ENCODE results near the gene TIMM10.
A peak's percentile ranks its signal among the peaks of the same experiment; 100 is the strongest.

Gene TIMM10

GRCh38 chr11:57530596-57531507 is at the start of gene TIMM10:
Gene TIMM10 (minus strand): TSS chr11:57530754. CDS start chr11:57530189, 565 bp downstream.
- peak; percentile 92 for DNase-seq

GRCh38 chr11:57574061-57574460 is 43.5 kb upstream of the TIMM10 start:
- no peak for DNase-seq

GRCh38 chr11:57571606-57572005 is 41.1 kb upstream of the TIMM10 start:
- DNase-seq = no peak

GRCh38 chr11:57568330-57568766 is 37.8 kb upstream of the TIMM10 start:
- peak; percentile 97 for DNase-seq

- peak; percentile 88 for DNase-seq
Observed at GRCh38 chr11:57567515-57568329, 37.2 kb upstream of the TIMM10 start, which contains the start of gene UBE2L6. Gene UBE2L6 (minus strand): TSS chr11:57567672. CDS start chr11:57567611, 61 bp downstream.

GRCh38 chr11:57566905-57567514 is 36.5 kb upstream of the TIMM10 start:
- DNase-seq = no peak

GRCh38 chr11:57566005-57566904 is 35.7 kb upstream of the TIMM10 start:
- peak; percentile 76 for DNase-seq

GRCh38 chr11:57562596-57562995 is 32.0 kb upstream of the TIMM10 start:
- no peak for DNase-seq

- DNase-seq = no peak
Observed at GRCh38 chr11:57560146-57560545, 29.6 kb upstream of the TIMM10 start.

GRCh38 chr11:57556041-57556440 is 25.5 kb upstream of the TIMM10 start:
- no peak for DNase-seq

GRCh38 chr11:57555393-57555792 is 24.8 kb upstream of the TIMM10 start:
- DNase-seq = no peak

GRCh38 chr11:57552479-57552878 is 21.9 kb upstream of the TIMM10 start:
- DNase-seq = no peak

GRCh38 chr11:57551941-57552340 is 21.4 kb upstream of the TIMM10 start:
- DNase-seq = no peak

- DNase-seq = no peak
Observed at GRCh38 chr11:57549983-57550382, 19.4 kb upstream of the TIMM10 start.

GRCh38 chr11:57547854-57548377 is 17.4 kb upstream of the TIMM10 start:
- DNase-seq = no peak

GRCh38 chr11:57546869-57547475 is 16.4 kb upstream of the TIMM10 start:
- DNase-seq = no peak

- no peak for DNase-seq
Observed at GRCh38 chr11:57546451-57546850, 15.9 kb upstream of the TIMM10 start.

- DNase-seq = no peak
Observed at GRCh38 chr11:57545883-57546282, 15.3 kb upstream of the TIMM10 start.

GRCh38 chr11:57544566-57544965 is 14.0 kb upstream of the TIMM10 start:
- no peak for DNase-seq

GRCh38 chr11:57543593-57543992 is 13.0 kb upstream of the TIMM10 start:
- no peak for DNase-seq

GRCh38 chr11:57542582-57542981 is 12.0 kb upstream of the TIMM10 start:
- no peak for DNase-seq

All from activated CD8-positive, alpha-beta memory T cell treated with anti-CD3 and anti-CD28 coated beads for 24 hours (primary cell).